ENCODE results near the gene ZNF512. TPM values are rescaled to one million over a fixed set of nuclear protein-coding genes. Genes with fewer than 3 reads are reported as not detected.
"Not testable (repeated sequence)": the region's sequence is repeated elsewhere in the genome, so short reads cannot be mapped to it uniquely, and the experiment has no call there.

ZNF512 gene
- total RNA-seq, 1 experiment from 2014 or later, result 18.0 TPM

- no peak for DNase-seq (ENCODE audit: low spot score)
Measured at GRCh38 chr2:27582129-27582694, 630 bp upstream of the ZNF512 start.

- DNase-seq (ENCODE audit: low spot score), result no peak
Measured at GRCh38 chr2:27583390-27583915, 611 bp downstream of the ZNF512 start.

GRCh38 chr2:27584597-27584996 is 1.8 kb downstream of the ZNF512 start:
- no peak for DNase-seq (ENCODE audit: low spot score)

- no peak for DNase-seq (ENCODE audit: low spot score)
Measured at GRCh38 chr2:27587025-27587424, 4.2 kb downstream of the ZNF512 start.

- no peak for DNase-seq (ENCODE audit: low spot score)
Measured at GRCh38 chr2:27588308-27588707, 5.5 kb downstream of the ZNF512 start.

GRCh38 chr2:27591745-27592144 is 8.9 kb downstream of the ZNF512 start:
- no peak for DNase-seq (ENCODE audit: low spot score)

GRCh38 chr2:27593240-27593639 is 10.4 kb downstream of the ZNF512 start:
- DNase-seq (ENCODE audit: low spot score), result no peak

- DNase-seq (ENCODE audit: low spot score), result not testable (repeated sequence)
Measured at GRCh38 chr2:27594020-27594703, 11.3 kb downstream of the ZNF512 start.

GRCh38 chr2:27595412-27595811 is 12.6 kb downstream of the ZNF512 start:
- not testable (repeated sequence) for DNase-seq (ENCODE audit: low spot score)

GRCh38 chr2:27596627-27597026 is 13.8 kb downstream of the ZNF512 start:
- no peak for DNase-seq (ENCODE audit: low spot score)

GRCh38 chr2:27606611-27607010 is 23.8 kb downstream of the ZNF512 start:
- DNase-seq (ENCODE audit: low spot score), result no peak

- no peak for DNase-seq (ENCODE audit: low spot score)
Measured at GRCh38 chr2:27613985-27614384, 31.1 kb downstream of the ZNF512 start.

GRCh38 chr2:27615316-27615715 is 32.5 kb downstream of the ZNF512 start:
- no peak for DNase-seq (ENCODE audit: low spot score)

- DNase-seq (ENCODE audit: low spot score), result no peak
Measured at GRCh38 chr2:27621524-27621923, 38.7 kb downstream of the ZNF512 start.

- no peak for DNase-seq (ENCODE audit: low spot score)
Measured at GRCh38 chr2:27622921-27623384, 40.1 kb downstream of the ZNF512 start.

- DNase-seq (ENCODE audit: low spot score), result no peak
Measured at GRCh38 chr2:27624943-27625342, 42.1 kb downstream of the ZNF512 start.

- DNase-seq (ENCODE audit: low spot score), result not testable (repeated sequence)
Measured at GRCh38 chr2:27626323-27626722, 43.5 kb downstream of the ZNF512 start.

- DNase-seq (ENCODE audit: low spot score), result not testable (repeated sequence)
Measured at GRCh38 chr2:27626921-27627320, 44.1 kb downstream of the ZNF512 start.

- peak; percentile 48 for DNase-seq (ENCODE audit: low spot score)
Measured at GRCh38 chr2:27627963-27628766, 45.3 kb downstream of the ZNF512 start.

GRCh38 chr2:27628767-27629709 is 46.2 kb downstream of the ZNF512 start, which contains the start of the genes CCDC121 and GPN1:
Gene CCDC121 (minus strand): TSS chr2:27629012. CDS start chr2:27627799, 1,213 bp downstream.
Gene GPN1 (plus strand): TSS chr2:27629050. CDS start chr2:27629059, 9 bp downstream.
- peak; percentile 87 for DNase-seq (ENCODE audit: low spot score)

- not testable (repeated sequence) for DNase-seq (ENCODE audit: low spot score)
Measured at GRCh38 chr2:27630257-27630656, 47.4 kb downstream of the ZNF512 start.

Data from H4 (cell line).